Natural killer cell treated with Interleukin-12 subunit alpha and Interleukin-12 subunit beta and Interleukin-15 and Interleukin-18, amount 100 ng/mL, for 72 hours (primary cell): ENCODE results near the gene COX6A1. TPM values are rescaled to one million over a fixed set of nuclear protein-coding genes. Genes with fewer than 3 reads are reported as not detected.

Source experiments
- ATAC-seq, 2 donors: fragments of 150-1000 bp; cut with Tn5 transposase in 1 of 2; sonication (Bioruptor Pico), chemical (Tn5 transposase) in 1 of 2; 2 replicates each; pipeline ENCODE4 v1.10.0; 2021
- DNase-seq: peaks from one replicate; pipeline ENCODE4 v3.0.0; 2022; ENCODE audit warnings: low spot score
- H3K27ac Mint-ChIP-seq, 2 donors: 1 replicate in 1 of 2; 2 replicates in 1 of 2; pipeline ENCODE4 v1.8.0; 2022; ENCODE audit warnings: mixed read lengths in 2 of 2, mild to moderate bottlenecking in 1 of 2, moderate library complexity in 1 of 2
- H3K27me3 Mint-ChIP-seq, 2 donors: 1 replicate in 1 of 2; 2 replicates in 1 of 2; pipeline ENCODE4 v1.8.0; 2022; ENCODE audit warnings: mixed read lengths in 2 of 2
- H3K36me3 Mint-ChIP-seq: one replicate; pipeline ENCODE4 v1.8.0; 2022; ENCODE audit warnings: mixed read lengths
- H3K4me1 Mint-ChIP-seq, 2 donors: 1 replicate in 1 of 2; 2 replicates in 1 of 2; pipeline ENCODE4 v1.8.0; 2022; ENCODE audit warnings: low read depth in 2 of 2, mixed read lengths in 2 of 2, mild to moderate bottlenecking in 1 of 2
- H3K4me3 Mint-ChIP-seq: one replicate; pipeline ENCODE4 v1.8.0; 2022; ENCODE audit warnings: mixed read lengths
- H3K9me3 Mint-ChIP-seq: 2 replicates; pipeline ENCODE4 v1.8.0; 2022; ENCODE audit warnings: mixed read lengths
- total RNA-seq, 2 donors: library from RNA; stranded (reverse); gene quantifications; one replicate each; pipeline ENCODE4 v1.2.3, GENCODE V29; 2022

Gene COX6A1
- total RNA-seq, 2 donors from 2014 or later: 320 to 343 TPM

- Mint-ChIP-seq H3K4me3 (peak overlapping the region; percentile 89), H3K27me3 (no peaks in the 10 kb centered on the region)
Observed at GRCh38 chr12:120467439-120467838, 29.5 kb downstream of the COX6A1 start.

GRCh38 chr12:120468325-120468820 lies 30.5 kb downstream of the COX6A1 start:
- H3K9me3 Mint-ChIP-seq: no peaks in the 10 kb centered on the region
- ATAC-seq (no peak), DNase-seq (no peak)
- no peaks in the 10 kb centered on the region for H3K27me3 Mint-ChIP-seq
- H3K4me1 Mint-ChIP-seq: peaks cover 40 to 43% of the 10 kb centered on the region in 2 donors
- H3K4me3 Mint-ChIP-seq: peak overlapping the region; percentile 89
- H3K36me3 Mint-ChIP-seq: peaks cover 19% of the 10 kb centered on the region
- peak overlapping the region; percentile 84 to 95 for H3K27ac Mint-ChIP-seq

More at GRCh38 chr12:120467439-120467838, 29.5 kb downstream of the COX6A1 start:
- peaks cover 19% of the 10 kb centered on the region for H3K36me3 Mint-ChIP-seq
- no peak for DNase-seq
- H3K27ac Mint-ChIP-seq: peak overlapping the region; percentile 84 to 95
- ATAC-seq: no peak
- H3K9me3 Mint-ChIP-seq: no peaks in the 10 kb centered on the region
- H3K4me1 Mint-ChIP-seq: peaks cover 35% of the 10 kb centered on the region in 2 donors

GRCh38 chr12:120468821-120469449 lies 31.0 kb downstream of the COX6A1 start:
- H3K36me3 Mint-ChIP-seq: peaks cover 15% of the 10 kb centered on the region
- peak overlapping the region; percentile 84 to 95 for H3K27ac Mint-ChIP-seq
- no peaks in the 10 kb centered on the region for H3K9me3 Mint-ChIP-seq
- peak; percentile 59 to 69 for ATAC-seq
- H3K4me1 Mint-ChIP-seq: peaks cover 44 to 47% of the 10 kb centered on the region in 2 donors
- H3K27me3 Mint-ChIP-seq: no peaks in the 10 kb centered on the region
- H3K4me3 Mint-ChIP-seq: peak overlapping the region; percentile 89
- DNase-seq: no peak

DNA sequence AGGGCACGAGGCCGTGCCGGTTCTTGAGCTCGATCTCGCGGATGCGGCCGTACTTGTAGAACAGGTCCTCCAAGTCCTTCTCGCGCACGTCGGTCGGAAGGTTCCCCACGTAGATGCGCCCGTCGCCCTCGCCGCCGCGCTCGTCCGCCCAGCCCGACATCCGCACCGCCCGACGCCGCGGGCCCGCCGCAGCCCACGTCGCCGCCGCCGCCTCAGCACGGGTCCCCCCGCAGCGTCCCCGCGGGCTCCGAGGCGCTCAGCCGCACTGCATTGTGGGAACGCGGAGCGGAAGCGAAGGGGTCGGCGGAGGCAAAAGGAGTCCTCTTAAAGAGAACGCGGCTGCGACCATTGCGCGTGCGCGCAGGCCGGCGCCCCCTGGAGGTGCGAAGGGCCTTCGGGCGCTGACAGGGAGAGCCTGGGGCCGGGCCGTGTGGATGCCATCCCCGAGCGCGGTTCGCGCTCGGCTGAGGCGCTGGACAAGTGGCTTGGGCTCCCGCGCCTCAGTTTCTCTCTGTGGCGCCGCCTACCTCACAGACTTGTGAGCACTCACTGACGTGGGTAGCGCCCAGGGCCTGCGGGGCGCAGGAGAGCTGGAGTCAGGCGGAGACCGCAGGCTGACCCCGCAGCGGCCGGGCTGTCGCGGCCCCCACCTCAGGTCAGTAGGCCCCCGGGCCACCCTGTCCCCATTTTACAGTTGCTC lies 31.7 kb downstream of the COX6A1 start, which contains the start of gene SRSF9:
Gene SRSF9, minus strand, starts transcription at position 299 of the 700 bp plus-strand sequence. Its CDS starts 139 bp downstream, at position 160.
- H3K9me3 Mint-ChIP-seq: no peaks in the 10 kb centered on the region
- peak within 1 kb of the TSS; percentile 89 for H3K4me3 Mint-ChIP-seq
- H3K4me1 Mint-ChIP-seq: peaks cover 44 to 50% of the 10 kb centered on the region in 2 donors
- H3K36me3 Mint-ChIP-seq: peaks cover 9% of the 10 kb centered on the region
- peak within 1 kb of the TSS; percentile 84 to 95 for H3K27ac Mint-ChIP-seq
- ATAC-seq: peak; percentile 97
- peak; percentile 98 for DNase-seq
- H3K27me3 Mint-ChIP-seq: no peaks in the 10 kb centered on the region

DNA sequence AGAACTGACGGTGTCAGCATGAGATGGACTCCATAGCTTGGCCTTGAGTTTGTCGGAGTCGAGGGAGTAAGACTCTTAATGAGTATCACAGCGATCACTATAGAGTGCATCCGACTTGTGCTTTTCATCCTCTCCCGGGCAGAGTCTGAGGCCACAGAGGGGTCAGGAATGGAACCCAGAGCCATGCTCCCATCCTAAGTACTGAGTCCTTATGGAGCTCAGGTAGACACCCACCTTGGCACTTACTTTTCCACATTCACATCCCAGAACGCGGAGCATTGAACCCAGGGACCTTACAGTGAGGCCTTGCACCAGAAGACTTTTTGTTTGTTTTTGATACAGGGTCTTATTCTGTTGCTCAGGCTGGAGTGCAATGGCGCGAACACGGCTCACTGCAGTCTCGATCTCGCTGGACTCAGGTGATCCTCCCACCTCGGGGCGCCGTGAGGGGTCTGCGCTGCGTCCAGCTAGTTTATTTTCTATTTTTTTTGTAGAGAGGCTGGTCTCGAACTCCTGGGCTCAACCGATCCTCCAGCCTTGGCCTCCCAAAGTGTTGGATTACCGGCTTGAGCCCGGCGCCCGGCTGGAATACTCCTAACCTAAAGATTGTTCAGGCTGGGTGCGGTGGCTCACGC lies 32.4 kb downstream of the COX6A1 start:
- no peak for DNase-seq
- Mint-ChIP-seq H3K27me3 (no peaks in the 10 kb centered on the region), H3K36me3 (peaks cover 4% of the 10 kb centered on the region), H3K4me1 (peaks cover 46 to 55% of the 10 kb centered on the region in 2 donors), H3K9me3 (no peaks in the 10 kb centered on the region), H3K4me3 (peak overlapping the region; percentile 89), H3K27ac (peak overlapping the region; percentile 84 to 90)
- ATAC-seq: peak; percentile 34 to 45

DNA sequence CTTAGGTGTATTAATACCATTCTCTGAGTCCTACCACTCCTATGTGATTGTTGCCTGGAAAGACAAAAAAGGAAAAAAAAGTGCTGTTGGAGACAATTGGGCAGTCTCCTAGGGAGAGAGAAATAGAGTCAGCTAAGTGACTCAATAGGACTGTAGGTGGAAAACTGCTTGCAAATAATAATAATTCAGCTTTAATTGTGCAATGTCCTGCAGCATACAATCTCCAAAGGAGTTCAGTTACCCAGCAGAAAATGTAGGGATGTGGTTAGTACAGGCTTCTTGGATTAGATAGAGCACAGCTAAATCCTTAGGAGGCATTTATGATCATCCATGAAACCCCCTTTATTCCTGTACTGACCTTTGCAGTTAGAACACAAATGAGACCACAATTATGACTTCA lies 34.6 kb downstream of the COX6A1 start:
- no peak for ATAC-seq
- Mint-ChIP-seq H3K4me1 (peaks cover 39 to 57% of the 10 kb centered on the region in 2 donors), H3K4me3 (no peak overlapping the region), H3K27ac (peak overlapping the region; percentile 39 to 44), H3K36me3 (no peaks in the 10 kb centered on the region), H3K9me3 (no peaks in the 10 kb centered on the region), H3K27me3 (no peaks in the 10 kb centered on the region)
- no peak for DNase-seq

- H3K27me3 Mint-ChIP-seq: no peaks in the 10 kb centered on the region
- DNase-seq (no peak), ATAC-seq (no peak)
- H3K4me1 Mint-ChIP-seq: peaks cover 31 to 45% of the 10 kb centered on the region in 2 donors
- H3K36me3 Mint-ChIP-seq: no peaks in the 10 kb centered on the region
- H3K9me3 Mint-ChIP-seq: no peaks in the 10 kb centered on the region
- H3K4me3 Mint-ChIP-seq: peak overlapping the region; percentile 37
- peak overlapping the region in 1 of 2 donors; percentile 32 for H3K27ac Mint-ChIP-seq
Observed at GRCh38 chr12:120473807-120474615, 36.1 kb downstream of the COX6A1 start.

- DNase-seq: no peak
- no peaks in the 10 kb centered on the region for H3K27me3 Mint-ChIP-seq
- H3K4me1 Mint-ChIP-seq: peaks cover 33 to 49% of the 10 kb centered on the region in 2 donors
- no peak for ATAC-seq
- H3K4me3 Mint-ChIP-seq: no peak overlapping the region
- no peaks in the 10 kb centered on the region for H3K36me3 Mint-ChIP-seq
- H3K27ac Mint-ChIP-seq: peak overlapping the region in 1 of 2 donors; percentile 32
- H3K9me3 Mint-ChIP-seq: no peaks in the 10 kb centered on the region
Observed at GRCh38 chr12:120474616-120474960, 36.7 kb downstream of the COX6A1 start.

DNA sequence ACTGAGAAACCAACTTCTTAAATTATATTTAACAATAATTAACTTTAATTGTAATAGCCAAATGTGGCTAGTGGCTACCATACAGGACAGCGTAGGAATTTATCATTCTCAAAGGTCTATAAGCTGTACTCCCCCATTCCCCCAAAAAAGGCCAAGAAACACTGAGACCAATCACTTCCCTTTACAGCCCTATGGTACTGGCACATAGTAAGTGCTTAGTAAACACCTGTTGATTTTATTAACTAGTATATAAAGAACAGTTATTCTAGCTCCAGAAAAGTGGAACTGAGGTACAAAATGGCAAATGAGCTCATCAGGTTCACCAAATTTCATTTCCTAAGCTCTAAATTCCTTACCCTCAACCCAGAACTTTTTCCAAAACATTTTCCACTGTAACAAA lies 37.7 kb downstream of the COX6A1 start:
- no peaks in the 10 kb centered on the region for H3K36me3 Mint-ChIP-seq
- no peak for DNase-seq
- peaks cover 40 to 53% of the 10 kb centered on the region in 2 donors for H3K4me1 Mint-ChIP-seq
- peak overlapping the region; percentile 66 to 86 for H3K27ac Mint-ChIP-seq
- H3K4me3 Mint-ChIP-seq: no peak overlapping the region
- ATAC-seq: no peak
- no peaks in the 10 kb centered on the region for H3K27me3 Mint-ChIP-seq
- no peaks in the 10 kb centered on the region for H3K9me3 Mint-ChIP-seq

GRCh38 chr12:120479458-120479857 lies 41.5 kb downstream of the COX6A1 start:
- Mint-ChIP-seq H3K36me3 (no peaks in the 10 kb centered on the region), H3K9me3 (no peaks in the 10 kb centered on the region)
- no peak for DNase-seq

DNA sequence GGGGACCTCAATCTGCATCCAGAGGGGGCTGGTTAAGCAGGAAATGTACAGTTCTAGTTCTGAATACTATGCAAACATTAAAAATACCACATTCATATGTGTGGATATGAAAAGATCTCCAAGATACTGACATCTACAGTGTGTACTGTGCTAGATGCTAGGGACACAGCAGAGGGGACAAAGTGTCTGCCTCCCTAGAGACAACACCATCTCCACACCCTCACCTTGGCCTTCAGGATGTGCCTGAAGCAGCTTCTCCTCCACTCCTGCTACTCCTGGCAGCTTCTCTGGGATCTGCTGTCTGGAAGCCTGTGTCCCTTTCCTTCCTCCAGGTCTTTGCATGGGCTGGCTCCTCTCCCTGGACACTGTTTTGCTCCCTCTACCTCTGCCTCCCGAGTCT lies 42.3 kb downstream of the COX6A1 start:
- ATAC-seq (peak in 1 of 2 donors; percentile 36), DNase-seq (no peak)
- no peaks in the 10 kb centered on the region for H3K9me3 Mint-ChIP-seq

More at GRCh38 chr12:120479458-120479857, 41.5 kb downstream of the COX6A1 start:
- peak overlapping the region; percentile 41 for H3K4me3 Mint-ChIP-seq
- no peak for ATAC-seq
- H3K27me3 Mint-ChIP-seq: no peaks in the 10 kb centered on the region
- H3K27ac Mint-ChIP-seq: peak overlapping the region; percentile 72 to 100
- peaks cover 52 to 58% of the 10 kb centered on the region in 2 donors for H3K4me1 Mint-ChIP-seq

GRCh38 chr12:120481022-120481767 lies 43.3 kb downstream of the COX6A1 start:
- Mint-ChIP-seq H3K4me1 (peaks cover 44 to 45% of the 10 kb centered on the region in 2 donors), H3K27ac (peak overlapping the region; percentile 72 to 100), H3K9me3 (no peaks in the 10 kb centered on the region), H3K27me3 (no peaks in the 10 kb centered on the region), H3K4me3 (peak overlapping the region; percentile 79), H3K36me3 (no peaks in the 10 kb centered on the region)
- ATAC-seq: peak; percentile 66 to 77
- no peak for DNase-seq

More for the DNA sequence above, 42.3 kb downstream of the COX6A1 start:
- H3K27ac Mint-ChIP-seq: peak overlapping the region; percentile 72 to 100
- H3K4me1 Mint-ChIP-seq: peaks cover 47 to 52% of the 10 kb centered on the region in 2 donors
- H3K27me3 Mint-ChIP-seq: no peaks in the 10 kb centered on the region
- H3K4me3 Mint-ChIP-seq: peak overlapping the region; percentile 79
- H3K36me3 Mint-ChIP-seq: no peaks in the 10 kb centered on the region
